H1 (cell line): ENCODE results near the gene NONO. TPM values are rescaled to one million over a fixed set of nuclear protein-coding genes. Genes with fewer than 3 reads are reported as not detected.
"Not testable (repeated sequence)": the region's sequence is repeated elsewhere in the genome, so short reads cannot be mapped to it uniquely, and the experiment has no call there.

ENCODE experiments used
- CTCF ChIA-PET: fragments of 300-600 bp; sonication (Branson Sonifier 250); formaldehyde crosslinking; loops from one replicate; lab custom pipeline; 2021; ENCODE audit not compliant: partially characterized antibody; lab: Charles Lee
- POLR2A ChIA-PET: fragments of 300-600 bp; sonication (Branson Sonifier 250); formaldehyde crosslinking; loops from one replicate; lab custom pipeline; 2021; ENCODE audit warnings: inconsistent platforms; ENCODE audit not compliant: partially characterized antibody; lab: Charles Lee
- DNase-seq, 2 experiments: peaks; one replicate each; pipeline versions ENCODE4 v3.0.0 to v3.0.0-alpha.2; 2010 to 2022; ENCODE audit warnings: low spot score in 2 of 2, low read depth in 1 of 2, mixed read lengths in 1 of 2
- FAIRE-seq: peaks from 2 replicates; lab custom pipeline; 2011; peaks lifted over from hg19 to GRCh38; lab: Jason Lieb, UNC
- H2AFZ ChIP-seq: 2 replicates; pipeline ENCODE4 v1.8.1; 2012; ENCODE audit warnings: low read length, inconsistent platforms
- H2AK5ac ChIP-seq: 2 replicates; pipeline ENCODE4 v1.6.1; 2013; ENCODE audit warnings: low read depth, low read length
- H2BK120ac ChIP-seq: replicated peaks from 2 replicates; pipeline ENCODE3; 2013; ENCODE audit warnings: low read depth, low read length, inconsistent platforms
- H2BK12ac ChIP-seq: 2 replicates; pipeline ENCODE4 v1.6.1; 2013; ENCODE audit warnings: low read depth, low read length
- H2BK15ac ChIP-seq: 2 replicates; pipeline ENCODE4 v1.6.1; 2013; ENCODE audit warnings: low read length
- H2BK20ac ChIP-seq: 2 replicates; pipeline ENCODE4 v1.6.1; 2013; ENCODE audit warnings: low read length
- H2BK5ac ChIP-seq: 2 replicates; pipeline ENCODE4 v1.6.1; 2013; ENCODE audit warnings: low read depth, low read length
- H3K14ac ChIP-seq: 2 replicates; pipeline ENCODE4 v1.6.1; 2013; ENCODE audit warnings: inconsistent platforms; ENCODE audit not compliant: insufficient read length
- H3K18ac ChIP-seq: 2 replicates; pipeline ENCODE4 v1.6.1; 2013; ENCODE audit warnings: low read length; ENCODE audit errors: extremely low read depth
- H3K23ac ChIP-seq: 2 replicates; pipeline ENCODE4 v1.6.1; 2013; ENCODE audit warnings: inconsistent platforms; ENCODE audit not compliant: insufficient read length
- H3K23me2 ChIP-seq: 2 replicates; pipeline ENCODE4 v1.6.1; 2013; ENCODE audit warnings: low read depth, low read length
- H3K27ac ChIP-seq: 2 replicates; pipeline ENCODE4 v1.6.1; 2011; ENCODE audit warnings: low read depth, low read length, inconsistent platforms
- H3K27me3 ChIP-seq, 4 experiments: replicated peaks in 1 of 4; 1 replicate in 1 of 4; 2 replicates in 3 of 4; pipeline versions ENCODE4 v1.6.1 to v1.8.1; 2011 to 2013; ENCODE audit warnings: low read length in 3 of 4, mild to moderate bottlenecking in 3 of 4, inconsistent platforms in 2 of 4, mixed read lengths in 2 of 4, moderate library complexity in 1 of 4; ENCODE audit not compliant: control insufficient read depth in 3 of 4, insufficient read depth in 3 of 4; ENCODE audit errors: extremely low read depth in 1 of 4
- H3K36me3 ChIP-seq, 4 experiments: 2 replicates each; pipeline versions ENCODE4 v1.6.1 to v1.8.1; 2011 to 2013; ENCODE audit warnings: mild to moderate bottlenecking in 4 of 4, low read length in 3 of 4, moderate library complexity in 2 of 4, control low read depth in 1 of 4, inconsistent platforms in 1 of 4; ENCODE audit not compliant: insufficient read depth in 4 of 4, control insufficient read depth in 2 of 4
- H3K4ac ChIP-seq: replicated peaks from 2 replicates; pipeline ENCODE3; 2013; ENCODE audit warnings: low read length, low read depth, mixed read lengths, inconsistent platforms; ENCODE audit not compliant: insufficient read length
- H3K4me1 ChIP-seq, 4 experiments: replicated peaks in 1 of 4; 1 replicate in 1 of 4; 2 replicates in 3 of 4; pipeline versions ENCODE4 v1.6.1 to v1.8.1; 2011 to 2013; ENCODE audit warnings: low read length in 3 of 4, inconsistent platforms in 2 of 4, mixed read lengths in 1 of 4; ENCODE audit not compliant: insufficient read depth in 4 of 4, control insufficient read depth in 3 of 4
- H3K4me2 ChIP-seq, 2 experiments: 2 replicates each; pipeline versions ENCODE4 v1.6.1 to v1.8.1; 2011 to 2013; ENCODE audit warnings: low read depth in 2 of 2, low read length in 2 of 2, control low read depth in 1 of 2, inconsistent platforms in 1 of 2, mild to moderate bottlenecking in 1 of 2; ENCODE audit not compliant: insufficient read depth in 1 of 2
- H3K4me3 ChIP-seq, 4 experiments: fragments of 200-600, 300-600 bp in 1 of 4; sonication (generic), shearing (Covaris generic), sonication (Bioruptor Twin) in 1 of 4; 2 replicates each; pipeline versions ENCODE4 v1.5.1 to v1.8.1; 2011 to 2016; ENCODE audit warnings: low read length in 4 of 4, low read depth in 3 of 4, control low read depth in 2 of 4, inconsistent platforms in 2 of 4, mild to moderate bottlenecking in 2 of 4, mixed read lengths in 1 of 4, moderate library complexity in 1 of 4; ENCODE audit not compliant: insufficient read depth in 2 of 4; ENCODE audit errors: extremely low read depth in 1 of 4
- H3K56ac ChIP-seq: replicated peaks from 2 replicates; pipeline ENCODE3; 2013; ENCODE audit warnings: low read depth, mild to moderate bottlenecking, mixed read lengths, low read length, inconsistent platforms; ENCODE audit not compliant: insufficient read length
- H3K79me1 ChIP-seq: 2 replicates; pipeline ENCODE4 v1.6.1; 2013; ENCODE audit warnings: low read depth, low read length, control low read depth
- H3K79me2 ChIP-seq, 2 experiments: 2 replicates each; pipeline versions ENCODE4 v1.6.1 to v1.8.1; 2012 to 2013; ENCODE audit warnings: low read length in 2 of 2, mild to moderate bottlenecking in 2 of 2, inconsistent platforms in 1 of 2; ENCODE audit not compliant: insufficient read depth in 2 of 2, control insufficient read depth in 1 of 2
- H3K9ac ChIP-seq, 4 experiments: replicated peaks in 1 of 4; 1 replicate in 1 of 4; 2 replicates in 3 of 4; pipeline versions ENCODE4 v1.6.1 to v1.8.1; 2011 to 2013; ENCODE audit warnings: low read depth in 3 of 4, low read length in 3 of 4, control low read depth in 2 of 4, mild to moderate bottlenecking in 2 of 4, moderate library complexity in 2 of 4, inconsistent platforms in 1 of 4; ENCODE audit errors: extremely low read depth in 1 of 4
- H3K9me3 ChIP-seq, 2 experiments: 2 replicates each; pipeline versions ENCODE4 v1.6.1 to v1.8.1; 2012 to 2013; ENCODE audit warnings: mild to moderate bottlenecking in 2 of 2, moderate library complexity in 2 of 2, control low read depth in 1 of 2, inconsistent platforms in 1 of 2, low read depth in 1 of 2, low read length in 1 of 2, mixed read lengths in 1 of 2; ENCODE audit not compliant: insufficient read depth in 2 of 2
- H4K20me1 ChIP-seq, 2 experiments: replicated peaks in 1 of 2; 2 replicates each; pipeline versions ENCODE3 to v1.8.1; 2011 to 2013; ENCODE audit warnings: inconsistent platforms in 2 of 2, low read length in 2 of 2, mild to moderate bottlenecking in 1 of 2; ENCODE audit not compliant: insufficient read depth in 2 of 2, control insufficient read depth in 1 of 2
- H4K5ac ChIP-seq: 2 replicates; pipeline ENCODE4 v1.6.1; 2013; ENCODE audit warnings: low read length, low read depth, mixed read lengths, inconsistent platforms; ENCODE audit not compliant: insufficient read length
- H4K8ac ChIP-seq: 2 replicates; pipeline ENCODE4 v1.8.0; 2013; ENCODE audit warnings: mild to moderate bottlenecking, moderate library complexity, low read length, inconsistent platforms; ENCODE audit not compliant: insufficient read depth; ENCODE audit errors: extremely low read depth
- H4K91ac ChIP-seq: replicated peaks from 2 replicates; pipeline ENCODE3; 2013; ENCODE audit warnings: low read length, mixed read lengths, inconsistent platforms; ENCODE audit not compliant: insufficient read length
- WGBS, 2 experiments: shearing (Covaris generic) in 1 of 2; methylation state at CpG; one replicate each; pipeline versions ENCODE4 v1.1.6 to v1.1.7; 2013 to 2015; ENCODE audit warnings: low lambda C conversion rate in 2 of 2, mixed read lengths in 2 of 2, inconsistent platforms in 1 of 2, low coverage in 1 of 2, missing lambda C conversion rate in 1 of 2; ENCODE audit not compliant: insufficient replicate concordance in 2 of 2, insufficient coverage in 1 of 2, insufficient read length in 1 of 2; ENCODE audit errors: extremely low coverage in 1 of 2, missing lambda C conversion rate in 1 of 2; 5-methylcytosine and 5-hydroxymethylcytosine counted together
- polyA plus RNA-seq, 7 experiments: library from polyadenylated mRNA; depleted of rRNA in 3 of 7; stranded (reverse) in 5 of 7; unstranded in 2 of 7; fragments of >200 nt in 5 of 7; fragments of 200-250 nt in 2 of 7; gene quantifications; 1 replicate in 5 of 7; 2 replicates in 1 of 7; 4 replicates in 1 of 7; pipeline versions ENCODE4 v1.2.1 to v1.2.3, GENCODE V29; 2011 to 2013; ENCODE audit warnings: missing spikeins in 2 of 7, mixed read lengths in 2 of 7
- total RNA-seq: library from RNA; stranded (reverse); fragmentation: NEBNext Ultra II Directional; extraction: Animal tissue kit (Norgen Biotek cat#: 25700); gene quantifications from 2 replicates; pipeline ENCODE4 v1.2.1, GENCODE V29; 2021

The NONO gene
- total and polyA plus RNA-seq, 2 of the 8 experiments (the other 6 are each of a cell fraction or from before 2014, with no cell fraction given) = 641 to 728 TPM

DNA sequence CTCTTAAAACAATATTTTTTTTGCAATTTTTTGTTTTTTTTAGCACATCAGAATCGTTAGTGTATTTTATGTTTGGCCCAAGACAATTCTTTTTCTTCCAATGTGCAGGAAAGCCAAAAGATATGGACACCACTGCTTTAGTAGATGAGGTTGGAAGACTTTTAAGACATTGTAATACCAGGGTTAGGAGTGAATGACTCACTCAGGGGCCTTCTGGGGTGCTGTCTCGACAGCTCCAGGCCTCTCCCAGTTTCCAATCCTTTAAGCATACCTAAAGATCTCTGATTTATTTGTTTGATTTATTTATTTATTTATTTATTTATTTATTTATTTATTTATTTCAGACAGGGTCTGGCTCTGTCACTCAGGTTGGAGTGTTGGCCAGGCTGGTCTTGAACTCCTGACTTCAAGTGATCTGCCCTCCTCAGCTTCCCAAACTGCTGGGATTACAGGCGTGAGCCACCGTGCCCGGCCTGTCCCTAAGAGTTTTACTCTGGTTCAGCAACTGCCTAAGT, 65.8 kb downstream of the NONO start:
- H3K18ac ChIP-seq, H2BK5ac ChIP-seq, DNase-seq, CTCF ChIA-PET, H4K5ac ChIP-seq, H3K4me3 ChIP-seq, H3K9ac ChIP-seq, H2AFZ ChIP-seq, H2BK120ac ChIP-seq, H3K36me3 ChIP-seq, H3K4me1 ChIP-seq, H3K23me2 ChIP-seq, H3K9me3 ChIP-seq, H4K8ac ChIP-seq, H3K14ac ChIP-seq, H2BK20ac ChIP-seq, H3K4ac ChIP-seq, FAIRE-seq, H4K20me1 ChIP-seq, H2AK5ac ChIP-seq, H3K27me3 ChIP-seq, H2BK12ac ChIP-seq, H3K4me2 ChIP-seq, H3K23ac ChIP-seq, H3K79me1 ChIP-seq, H3K79me2 ChIP-seq, H2BK15ac ChIP-seq, H3K27ac ChIP-seq, H4K91ac ChIP-seq, H3K56ac ChIP-seq: not testable (repeated sequence)
- POLR2A ChIA-PET = interaction anchor here (1.2 kb wide), 1 partner anchor 26 kb away, joined by 4 read pairs; no protein-coding TSS in a partner anchor
- 86% methylated on average over 2 of the region's 5 CpGs; no CpG with 5 or more reads in 1 of the 2 experiments for WGBS, 2 experiments

DNA sequence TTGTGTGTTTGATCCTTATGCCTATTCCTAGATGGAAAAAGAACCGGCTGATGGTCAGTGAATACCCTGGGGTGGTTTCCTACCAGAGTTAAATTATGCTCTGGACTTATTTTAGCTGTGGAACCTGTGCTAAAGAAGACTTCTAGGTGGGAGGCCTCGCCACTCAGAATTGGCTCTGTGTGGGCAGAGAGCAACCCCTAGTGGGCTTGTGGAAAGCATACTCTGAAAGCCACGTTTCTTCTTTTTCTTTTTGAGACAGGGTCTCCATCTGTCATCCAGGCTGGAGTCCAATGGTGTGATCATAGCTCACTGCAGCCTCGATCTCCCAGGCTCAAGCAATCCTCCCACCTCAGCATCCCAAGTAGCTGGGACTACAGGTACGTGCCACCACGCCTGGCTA, 66.4 kb downstream of the NONO start:
- H3K4ac ChIP-seq, H2AK5ac ChIP-seq, H3K23ac ChIP-seq, H2BK20ac ChIP-seq, H3K36me3 ChIP-seq, H3K27me3 ChIP-seq, FAIRE-seq, H2BK120ac ChIP-seq, H3K79me2 ChIP-seq, H4K5ac ChIP-seq, POLR2A ChIA-PET, H3K9ac ChIP-seq, H2BK15ac ChIP-seq, H3K27ac ChIP-seq, H2BK5ac ChIP-seq, H3K14ac ChIP-seq, H2BK12ac ChIP-seq, H3K18ac ChIP-seq, H3K4me3 ChIP-seq, H2AFZ ChIP-seq, H3K4me1 ChIP-seq, H3K79me1 ChIP-seq, H3K56ac ChIP-seq, H3K4me2 ChIP-seq, H4K91ac ChIP-seq, H3K9me3 ChIP-seq, H3K23me2 ChIP-seq, H4K8ac ChIP-seq, H4K20me1 ChIP-seq, DNase-seq: not testable (repeated sequence)
- WGBS, 2 experiments = no CpG with 5 or more reads among the region's 6 CpGs
- CTCF ChIA-PET = interaction anchor here (0.6 kb wide), 1 partner anchor 9 kb away, joined by 3 read pairs; no protein-coding TSS in a partner anchor
